GM19025 (cell line): ENCODE results near the gene PNPLA4.

ENCODE experiments used
- ATAC-seq: cut with Tn5 transposase; IDR thresholded peaks from one replicate; pipeline ENCODE4 v1.9.1; 2021; ENCODE audit warnings: mild to moderate bottlenecking, low read depth, moderate library complexity; ENCODE audit not compliant: unreplicated experiment

The PNPLA4 gene

GRCh38 chrX:7927259-7928167 is at the start of gene PNPLA4:
Gene PNPLA4, minus strand, starts transcription at chrX:7927413. Its CDS starts 1,294 bp downstream, at chrX:7926119.
- ATAC-seq = peak; percentile 94

- no peak for ATAC-seq
Measured at GRCh38 chrX:7972586-7972985, 45.4 kb upstream of the PNPLA4 start.

- no peak for ATAC-seq
Measured at GRCh38 chrX:7970428-7970827, 43.2 kb upstream of the PNPLA4 start.

GRCh38 chrX:7965436-7965835 is 38.2 kb upstream of the PNPLA4 start:
- no peak for ATAC-seq

- ATAC-seq = no peak
Measured at GRCh38 chrX:7960246-7960645, 33.0 kb upstream of the PNPLA4 start.

GRCh38 chrX:7953446-7953845 is 26.2 kb upstream of the PNPLA4 start:
- ATAC-seq = no peak

GRCh38 chrX:7950865-7951264 is 23.7 kb upstream of the PNPLA4 start:
- ATAC-seq = peak; percentile 85

GRCh38 chrX:7948483-7948882 is 21.3 kb upstream of the PNPLA4 start:
- no peak for ATAC-seq

- no peak for ATAC-seq
Measured at GRCh38 chrX:7946960-7947359, 19.7 kb upstream of the PNPLA4 start.

GRCh38 chrX:7943600-7944245 is 16.5 kb upstream of the PNPLA4 start:
- ATAC-seq = no peak

- no peak for ATAC-seq
Measured at GRCh38 chrX:7941390-7942042, 14.3 kb upstream of the PNPLA4 start.

GRCh38 chrX:7934026-7934425 is 6.8 kb upstream of the PNPLA4 start:
- ATAC-seq = no peak

GRCh38 chrX:7926914-7927258 is 327 bp downstream of the PNPLA4 start:
- ATAC-seq = no peak

- no peak for ATAC-seq
Measured at GRCh38 chrX:7926501-7926900, 712 bp downstream of the PNPLA4 start.

- ATAC-seq = no peak
Measured at GRCh38 chrX:7925867-7926472, 1.2 kb downstream of the PNPLA4 start.

GRCh38 chrX:7921750-7922149 is 5.5 kb downstream of the PNPLA4 start:
- ATAC-seq = no peak

- ATAC-seq = no peak
Measured at GRCh38 chrX:7908821-7909220, 18.4 kb downstream of the PNPLA4 start.

- ATAC-seq = no peak
Measured at GRCh38 chrX:7904562-7904961, 22.7 kb downstream of the PNPLA4 start.

- ATAC-seq = no peak
Measured at GRCh38 chrX:7891928-7892327, 35.3 kb downstream of the PNPLA4 start.

GRCh38 chrX:7889680-7890079 is 37.5 kb downstream of the PNPLA4 start:
- no peak for ATAC-seq

GRCh38 chrX:7889135-7889534 is 38.1 kb downstream of the PNPLA4 start:
- ATAC-seq = no peak
